ENCODE measurements around the gene EFHC1. TPM values are rescaled to one million over a fixed set of nuclear protein-coding genes. Genes with fewer than 3 reads are reported as not detected.
A peak's percentile ranks its signal among the peaks of the same experiment; 100 is the strongest.

The EFHC1 gene
- total RNA-seq, 1 donor from 2014 or later, result 44.1 TPM

- DNase-seq (ENCODE audit: low spot score), result no peak
Observed at GRCh38 chr6:52538252-52538900, 118.2 kb downstream of the EFHC1 start.

DNA sequence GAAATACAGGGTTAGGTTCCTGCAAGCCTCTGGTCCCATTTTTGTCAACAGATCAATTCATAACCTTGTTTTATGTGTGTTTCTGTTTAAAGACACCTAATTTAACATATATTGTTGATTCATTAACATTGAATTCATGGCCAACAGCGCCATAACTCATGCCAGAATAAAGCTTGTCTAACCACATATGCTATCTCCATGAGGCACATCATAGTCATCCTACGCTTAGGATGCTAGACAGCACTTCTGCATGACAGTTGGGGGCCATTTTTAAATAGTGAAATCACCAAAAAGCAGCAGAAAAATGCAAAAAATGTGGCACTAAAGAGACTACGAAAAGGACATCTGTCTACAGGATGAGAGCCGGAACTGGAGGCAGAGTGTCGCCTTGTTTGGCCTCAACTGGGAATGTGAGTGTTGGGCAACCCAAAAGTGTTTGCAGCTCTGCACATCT is 118.8 kb downstream of the EFHC1 start:
- DNase-seq (ENCODE audit: low spot score), result no peak

DNA sequence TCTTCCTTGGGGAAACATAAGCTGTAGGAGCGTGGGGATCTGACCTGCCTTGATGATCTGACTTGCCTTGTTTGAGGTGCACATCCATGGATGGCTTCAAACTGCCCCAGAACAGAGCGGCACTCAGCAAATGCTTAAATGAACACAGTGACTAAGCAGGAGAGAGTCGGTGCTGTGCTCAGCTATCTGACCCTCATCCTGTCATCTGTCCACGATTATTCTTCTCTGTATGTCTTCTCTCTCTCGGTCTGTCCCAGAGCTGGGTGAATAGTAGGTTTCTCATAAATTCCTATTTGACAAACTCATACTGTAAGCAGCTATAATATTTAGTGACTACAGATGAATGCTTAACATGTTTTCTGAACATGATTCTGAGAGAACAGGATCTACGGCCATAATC is 119.5 kb downstream of the EFHC1 start:
- no peak for DNase-seq (ENCODE audit: low spot score)

DNA sequence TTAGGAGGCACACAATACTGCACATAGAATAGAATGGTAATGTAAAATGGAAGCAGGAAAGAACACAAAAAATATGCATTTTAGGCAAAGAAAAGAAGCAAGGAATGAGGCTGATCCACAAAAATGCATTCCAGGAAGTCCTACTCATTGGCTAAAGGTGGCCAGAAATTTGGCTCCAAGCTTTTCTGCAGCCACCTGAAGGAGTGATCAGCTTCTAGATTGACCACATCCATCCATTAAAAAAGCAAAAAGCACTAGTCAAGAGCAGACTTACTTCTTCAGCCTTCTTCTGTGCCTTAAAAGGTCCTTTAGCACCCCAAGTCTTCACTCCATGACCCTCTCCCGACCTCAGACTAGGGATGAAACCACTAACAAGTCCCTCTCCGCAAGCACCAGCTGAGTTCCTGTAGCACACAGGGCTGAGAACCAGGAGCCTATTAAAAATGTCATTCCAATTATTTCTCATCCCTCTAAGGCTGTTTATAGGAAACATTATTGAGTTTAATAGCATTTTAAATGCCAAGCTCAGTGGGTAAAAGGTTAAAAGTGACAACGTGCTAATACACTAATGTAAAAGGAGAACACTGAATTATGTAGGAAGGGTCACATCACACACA is 120.3 kb downstream of the EFHC1 start:
- DNase-seq (ENCODE audit: low spot score), result no peak

DNA sequence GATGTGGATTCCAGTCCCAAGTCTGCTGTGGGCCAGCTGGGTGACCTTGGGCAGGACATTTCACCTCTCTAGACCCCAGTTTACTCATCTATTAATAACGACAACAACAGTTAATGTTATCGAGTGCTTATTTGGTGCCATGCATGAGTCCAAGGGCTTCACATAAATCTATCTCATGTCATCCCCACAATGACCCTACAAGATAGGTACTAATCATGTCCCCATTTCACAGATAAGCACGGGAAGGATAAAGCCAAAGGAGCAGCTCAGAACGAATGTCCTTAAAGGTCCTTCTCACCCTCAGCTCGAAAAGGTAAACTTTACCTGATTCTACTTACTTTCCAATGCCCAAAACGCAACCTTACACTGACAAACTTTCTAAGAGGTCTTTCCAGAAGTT is 121.0 kb downstream of the EFHC1 start:
- DNase-seq (ENCODE audit: low spot score), result no peak

DNA sequence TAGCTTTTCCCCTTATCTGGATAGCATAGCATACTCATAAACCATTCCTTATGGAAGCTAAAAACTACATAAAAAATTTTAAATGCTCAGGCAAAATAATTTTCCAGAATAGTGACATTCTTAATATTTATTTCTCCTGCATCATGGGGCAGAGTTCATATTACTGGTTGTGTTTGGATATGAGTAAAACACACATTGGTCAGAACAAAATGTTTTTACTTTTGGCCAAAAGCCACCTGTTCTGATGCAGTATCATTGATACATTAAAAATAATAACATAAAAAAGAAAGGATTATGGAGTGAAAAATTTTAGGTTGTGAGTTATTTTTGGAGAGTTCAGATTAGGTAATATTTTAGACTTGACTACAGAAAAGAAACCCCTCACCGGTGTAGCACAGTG is 123.1 kb downstream of the EFHC1 start:
- DNase-seq (ENCODE audit: low spot score), result no peak

GRCh38 chr6:52543729-52544601 is 123.8 kb downstream of the EFHC1 start:
- peak; percentile 58 for DNase-seq (ENCODE audit: low spot score)

DNA sequence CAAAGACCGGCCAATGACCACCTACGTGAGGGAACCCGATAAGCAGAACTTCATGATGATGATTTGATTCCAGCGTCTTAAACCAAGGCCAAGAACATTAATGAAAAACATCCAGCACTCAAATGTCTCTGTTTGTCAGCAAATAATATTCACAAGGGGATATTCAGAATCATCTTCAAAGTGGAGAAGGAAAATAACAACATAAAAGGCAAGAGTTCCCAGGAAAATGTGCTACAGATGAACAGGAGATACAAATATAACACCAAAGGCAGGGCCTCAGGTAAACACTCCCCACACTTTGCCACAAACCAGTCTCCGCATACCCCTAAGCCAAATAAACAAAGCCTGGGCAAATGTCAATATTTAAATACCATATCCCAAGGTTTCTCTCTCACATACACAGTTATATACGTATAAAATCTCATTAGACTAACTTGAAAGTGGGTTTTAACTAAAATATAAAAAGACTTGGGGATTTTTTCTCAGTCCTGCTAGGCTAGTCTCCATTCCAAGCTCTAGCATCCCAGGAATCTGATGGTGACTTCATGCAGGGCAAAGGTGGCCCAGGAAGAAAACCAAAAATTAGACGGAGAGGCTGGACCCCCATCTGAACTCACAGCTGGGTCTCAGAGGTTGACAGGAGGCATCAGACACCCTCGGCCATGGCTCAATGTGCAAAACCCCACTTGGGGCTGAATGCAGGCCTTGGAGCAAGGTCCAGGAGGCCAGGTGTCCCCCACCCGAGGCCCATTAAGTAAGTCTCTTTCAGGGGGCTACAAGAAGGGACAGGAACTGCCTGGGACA is 124.7 kb downstream of the EFHC1 start:
- no peak for DNase-seq (ENCODE audit: low spot score)

DNA sequence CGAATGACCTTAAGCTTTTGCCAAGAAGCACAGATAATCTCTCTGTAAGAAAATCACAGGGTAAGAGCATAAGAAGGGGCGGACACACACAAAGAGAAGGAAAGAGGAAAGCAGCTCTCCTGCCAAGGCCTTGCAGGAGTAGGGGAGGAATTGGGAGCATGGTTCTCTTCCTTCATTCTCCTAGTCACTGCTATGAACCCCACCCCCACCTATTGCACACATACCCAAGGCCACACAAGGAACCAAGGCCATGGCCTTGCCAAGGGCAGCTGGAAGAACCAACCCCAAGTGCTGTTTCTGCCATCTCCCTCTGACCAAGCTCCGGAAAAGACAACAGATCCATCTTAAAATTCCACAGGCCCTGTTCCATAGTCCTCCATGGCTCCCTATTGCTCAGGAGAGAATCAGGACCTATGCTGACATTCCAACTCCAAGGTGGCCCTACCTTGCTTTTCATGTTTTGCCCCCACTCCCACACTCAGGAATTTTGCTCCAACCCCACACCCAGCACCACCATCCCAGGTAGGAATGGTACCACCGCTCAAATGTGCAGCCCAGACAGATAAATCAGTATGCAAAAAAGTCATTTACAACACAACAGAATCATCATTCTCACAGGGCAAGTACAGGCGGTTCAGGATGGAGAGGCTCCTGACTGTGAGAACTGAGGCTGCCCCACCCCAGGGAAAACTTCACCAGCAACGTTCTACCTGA is 125.4 kb downstream of the EFHC1 start:
- no peak for DNase-seq (ENCODE audit: low spot score)

GRCh38 chr6:52546192-52546591 is 126.0 kb downstream of the EFHC1 start:
- no peak for DNase-seq (ENCODE audit: low spot score)

DNA sequence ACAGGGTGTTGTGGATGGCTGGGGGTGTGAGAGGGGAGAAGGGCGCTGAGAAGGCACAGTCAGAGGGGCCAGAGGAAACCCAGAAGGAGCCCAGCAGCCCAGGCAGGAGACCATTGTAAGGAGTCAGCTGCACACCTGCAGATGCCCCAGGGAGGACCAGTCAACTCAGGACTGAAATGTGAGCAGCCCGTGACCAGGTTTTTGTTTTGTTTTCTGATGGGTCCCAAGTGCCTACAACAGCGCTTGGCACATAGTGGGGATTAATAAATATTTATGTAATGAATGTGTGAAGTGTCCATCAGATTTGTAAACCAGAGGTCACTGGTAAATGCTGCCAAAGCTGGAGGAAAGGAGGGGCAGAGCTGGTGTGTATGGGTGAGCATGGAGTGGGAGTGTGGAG is 126.5 kb downstream of the EFHC1 start:
- DNase-seq (ENCODE audit: low spot score), result no peak

DNA sequence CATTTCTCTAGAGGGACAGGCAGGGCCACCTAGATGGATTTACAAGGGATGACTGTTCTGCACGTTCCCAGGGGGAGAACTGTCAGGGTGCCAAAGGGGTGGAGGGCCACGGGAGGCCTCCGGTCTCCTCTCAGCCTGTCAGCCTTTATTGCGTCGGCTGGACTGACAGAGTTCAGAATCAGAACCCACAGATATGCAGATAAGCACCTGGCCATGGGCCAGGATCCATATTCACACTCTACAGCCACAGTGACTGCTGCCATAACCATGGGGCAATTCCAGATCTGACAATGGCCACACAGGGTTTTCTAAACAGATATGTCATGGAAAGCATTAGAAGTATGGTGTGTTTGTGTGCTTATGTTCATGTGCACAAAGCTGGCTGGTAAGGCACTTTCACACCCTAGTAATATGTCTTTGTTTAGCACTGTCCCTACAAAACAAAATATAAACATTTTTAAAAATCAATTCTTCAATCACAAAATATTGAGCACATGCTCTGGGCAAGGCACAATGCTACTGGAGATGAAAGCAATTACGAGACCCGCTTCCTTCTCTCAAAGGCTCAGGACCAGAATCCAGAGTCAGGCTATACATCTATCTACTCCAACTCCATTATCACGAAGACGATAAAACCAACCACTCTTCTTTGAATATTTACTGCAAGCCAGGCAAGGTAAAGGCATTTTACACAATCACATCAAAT is 127.7 kb downstream of the EFHC1 start:
- no peak for DNase-seq (ENCODE audit: low spot score)

GRCh38 chr6:52548353-52548713 is 128.2 kb downstream of the EFHC1 start:
- no peak for DNase-seq (ENCODE audit: low spot score)

DNA sequence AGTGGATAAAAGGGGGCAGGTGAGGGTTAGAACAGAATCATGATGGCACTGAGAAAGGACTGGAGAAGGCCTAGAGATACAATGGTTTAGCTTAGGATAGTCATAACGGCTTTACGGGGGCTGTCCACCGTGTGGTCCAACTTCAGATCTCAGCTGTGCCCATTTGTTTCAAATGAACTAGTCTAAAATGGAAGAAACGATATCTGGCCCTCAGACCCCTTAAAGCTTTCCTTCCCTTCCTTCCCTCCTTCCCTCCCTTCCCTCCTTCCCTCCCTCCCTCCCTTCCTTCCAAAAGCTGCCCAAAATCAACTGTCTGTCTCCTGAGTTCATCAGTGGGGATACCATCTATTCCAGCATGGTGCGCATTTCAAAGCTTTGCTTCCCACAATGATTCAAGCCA is 128.9 kb downstream of the EFHC1 start:
- DNase-seq (ENCODE audit: low spot score), result no peak

- DNase-seq (ENCODE audit: low spot score), result no peak
Observed at GRCh38 chr6:52549428-52549827, 129.3 kb downstream of the EFHC1 start.

- no peak for DNase-seq (ENCODE audit: low spot score)
Observed at GRCh38 chr6:52550014-52550575, 130.0 kb downstream of the EFHC1 start.

DNA sequence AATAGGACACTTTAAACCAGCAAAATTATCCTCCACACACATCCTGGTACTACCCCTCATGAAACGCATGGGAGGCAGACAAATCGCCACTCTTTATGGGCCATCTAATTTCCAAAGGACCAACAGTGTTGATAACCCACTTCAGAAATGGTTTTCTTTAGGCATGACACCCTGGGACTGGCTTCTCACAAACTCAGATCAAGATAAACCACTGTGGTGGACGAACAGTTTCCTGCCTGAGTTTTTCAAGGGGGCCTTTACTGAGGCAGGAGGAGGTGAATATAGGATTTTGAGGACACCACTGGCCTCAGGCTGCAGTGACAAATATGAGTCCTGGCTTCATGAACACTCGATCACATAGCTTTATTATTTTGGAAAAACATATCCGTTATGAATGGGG is 130.7 kb downstream of the EFHC1 start:
- DNase-seq (ENCODE audit: low spot score), result no peak

GRCh38 chr6:52551483-52552277 is 131.5 kb downstream of the EFHC1 start:
- DNase-seq (ENCODE audit: low spot score), result peak; percentile 61

- DNase-seq (ENCODE audit: low spot score), result no peak
Observed at GRCh38 chr6:52552278-52552643, 132.1 kb downstream of the EFHC1 start.
